GM13977 (cell line): ENCODE measurements around the gene PDRG1.
"Not testable (repeated sequence)": the region's sequence is repeated elsewhere in the genome, so short reads cannot be mapped to it uniquely, and the experiment has no call there.

ENCODE experiments used
- DNase-seq: peaks from one replicate; pipeline ENCODE4 v3.0.0; 2012; ENCODE audit warnings: low spot score
- CTCF ChIP-seq: IDR thresholded peaks from 2 replicates; pipeline ENCODE4 v1.5.1; 2012; ENCODE audit warnings: mild to moderate bottlenecking, control low read depth; ENCODE audit not compliant: insufficient read depth; ENCODE audit errors: extremely low read depth, missing control alignments
- in situ Hi-C: fragments of 300-500 bp; cut with MboI; formaldehyde crosslinking; loops from one replicate; pipeline ENCODE4 v1.12.0; 2022; ENCODE audit warnings: low sequenced_read_pairs, low pct_unique_long_range_greater_than_20kb, mixed read lengths, inconsistent platforms; ENCODE audit not compliant: unreplicated experiment

Gene PDRG1

GRCh38 chr20:31919410-31920155 is 32.3 kb downstream of the PDRG1 start:
- DNase-seq = no peak
- TF ChIP-seq CTCF = no peak
- in situ Hi-C loops = no loop called here

DNA sequence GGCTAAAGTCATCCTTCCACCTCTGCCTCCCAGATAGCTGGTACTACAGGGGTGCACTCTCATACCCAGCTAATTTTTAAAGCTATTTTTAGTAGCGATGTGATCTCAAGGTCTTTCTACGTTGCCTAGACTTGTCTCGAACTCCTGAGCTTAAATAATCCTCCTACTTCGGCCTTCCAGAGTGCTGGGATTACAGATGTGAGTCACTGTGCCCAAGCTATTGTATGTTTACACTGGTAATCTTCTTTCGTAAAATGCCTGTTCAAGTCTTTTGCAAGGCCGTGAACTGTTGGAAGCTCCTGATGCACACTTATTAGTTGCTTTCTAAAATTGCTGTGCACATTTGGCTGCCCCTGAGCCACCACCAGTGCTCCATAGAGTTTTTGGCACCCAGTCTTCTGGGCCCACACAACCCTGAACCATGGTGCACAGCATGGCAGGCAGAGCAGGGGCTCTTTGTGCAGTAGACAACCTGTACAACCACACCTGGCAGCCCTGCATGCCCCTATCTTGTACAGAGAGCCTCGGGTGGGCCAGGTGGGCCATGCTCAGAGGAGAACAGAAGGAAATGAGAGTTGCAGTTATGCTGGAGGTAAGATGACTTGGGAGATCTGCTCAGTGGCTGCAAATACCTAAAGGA is 33.3 kb downstream of the PDRG1 start:
- DNase-seq = no peak
- in situ Hi-C loops = no loop called here
- no peak for TF ChIP-seq CTCF

- DNase-seq, in situ Hi-C loops: not testable (repeated sequence)
Measured at GRCh38 chr20:31917962-31918412, 33.9 kb downstream of the PDRG1 start.

DNA sequence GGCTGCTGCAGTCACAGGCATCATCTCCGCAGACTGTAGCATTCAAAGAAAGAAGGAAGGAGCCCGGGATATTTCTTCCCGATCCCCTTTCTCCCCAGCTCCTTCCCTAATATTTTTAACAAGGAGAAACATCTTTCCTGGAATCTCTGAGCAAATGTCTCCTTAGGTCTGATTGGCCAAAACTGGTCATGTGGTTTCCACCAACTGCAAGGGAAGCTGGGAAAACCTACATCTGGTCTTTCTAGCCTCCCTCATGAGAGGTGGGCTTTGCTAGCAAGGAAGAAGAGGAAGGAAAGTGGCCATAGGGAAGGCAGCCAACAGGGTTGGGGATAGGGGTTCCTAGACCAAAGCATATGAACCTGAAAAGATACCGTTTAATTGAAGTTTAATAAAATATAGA is 35.1 kb downstream of the PDRG1 start:
- no peak for DNase-seq
- no peak for TF ChIP-seq CTCF
- in situ Hi-C loops = no loop called here

DNA sequence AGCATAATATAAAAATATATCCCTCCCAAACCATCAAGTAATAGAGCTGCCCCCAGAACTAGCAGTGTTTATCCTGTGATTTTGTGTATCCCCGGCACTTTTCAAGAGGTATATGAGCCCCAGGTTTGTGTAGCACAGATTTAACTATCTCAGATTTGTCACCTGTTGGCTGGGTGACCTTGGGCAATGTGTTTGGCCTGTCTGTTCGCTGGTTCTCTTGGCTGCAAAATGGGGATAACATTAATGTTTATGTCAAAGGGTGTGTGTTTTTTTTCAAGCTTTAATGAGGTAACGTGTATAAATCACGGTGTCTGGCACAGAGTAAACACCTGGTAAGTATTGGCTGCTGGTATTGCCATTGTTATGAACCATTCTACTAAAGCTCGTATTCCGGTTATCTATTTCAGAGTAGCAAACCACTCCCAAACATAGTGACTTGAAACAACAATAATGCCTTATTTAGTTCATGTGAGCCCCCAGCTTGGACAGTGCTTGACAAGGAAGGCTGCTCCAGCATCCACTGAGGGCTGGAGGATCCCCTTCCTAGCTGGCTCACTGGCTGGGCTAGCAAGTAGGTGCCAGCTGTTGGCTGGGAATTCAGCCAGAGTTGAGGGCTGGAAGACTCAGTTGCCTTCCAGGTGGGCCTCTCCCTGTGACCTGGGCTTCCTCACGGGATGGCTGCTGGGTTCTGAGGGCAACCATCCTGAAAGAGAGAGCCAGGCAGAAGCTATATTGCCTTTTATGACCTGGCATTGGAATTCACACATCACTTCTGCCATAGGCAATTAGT is 36.2 kb downstream of the PDRG1 start:
- no peak for TF ChIP-seq CTCF
- in situ Hi-C loops = no loop called here

GRCh38 chr20:31914170-31914569 is 37.7 kb downstream of the PDRG1 start:
- TF ChIP-seq CTCF = no peak
- in situ Hi-C loops = no loop called here

More for the DNA sequence above, 36.2 kb downstream of the PDRG1 start:
- no peak for DNase-seq

More at GRCh38 chr20:31914170-31914569, 37.7 kb downstream of the PDRG1 start:
- DNase-seq = no peak
